Measurements from ENCODE around the gene DNAJC1.
"Not testable (repeated sequence)": the region's sequence is repeated elsewhere in the genome, so short reads cannot be mapped to it uniquely, and the experiment has no call there.

DNAJC1 gene

DNA sequence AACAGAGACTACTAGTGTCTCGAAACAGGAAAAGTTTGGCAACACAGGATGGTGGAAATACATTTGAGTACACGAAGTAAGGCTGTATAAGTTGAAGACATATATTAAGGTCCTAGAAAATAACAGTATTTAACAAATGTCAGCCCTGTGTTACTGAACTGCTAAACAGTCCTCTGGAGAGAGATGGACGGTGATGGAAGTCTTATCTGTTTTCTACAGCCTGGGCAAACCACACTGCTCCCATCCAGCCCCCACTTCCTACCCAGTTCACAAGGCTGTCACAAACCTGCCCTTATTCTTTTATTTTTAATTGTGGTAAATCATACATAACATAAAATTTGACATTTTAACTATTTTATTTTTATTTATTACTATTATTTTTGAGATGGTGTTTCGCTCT is 179.1 kb downstream of the DNAJC1 start:
- no peak for DNase-seq

DNA sequence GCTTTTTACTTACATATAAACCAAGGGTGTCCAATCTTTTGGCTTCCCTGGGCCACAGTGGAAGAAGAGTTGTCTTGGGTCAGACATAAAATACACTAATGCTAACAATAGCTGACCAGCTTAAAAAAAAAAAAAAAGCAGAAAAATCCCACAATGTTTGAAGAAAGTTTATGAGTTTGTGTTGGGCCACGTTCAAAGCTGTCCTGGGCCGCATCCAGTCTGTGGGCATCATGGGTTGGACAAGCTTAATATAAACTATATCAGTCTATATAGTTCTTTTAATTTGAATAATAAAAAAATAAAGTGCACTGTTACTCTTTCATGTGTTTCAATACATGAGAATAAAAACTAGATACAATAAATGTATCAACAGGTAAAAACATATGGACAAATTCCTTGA is 179.9 kb downstream of the DNAJC1 start:
- DNase-seq = no peak

DNA sequence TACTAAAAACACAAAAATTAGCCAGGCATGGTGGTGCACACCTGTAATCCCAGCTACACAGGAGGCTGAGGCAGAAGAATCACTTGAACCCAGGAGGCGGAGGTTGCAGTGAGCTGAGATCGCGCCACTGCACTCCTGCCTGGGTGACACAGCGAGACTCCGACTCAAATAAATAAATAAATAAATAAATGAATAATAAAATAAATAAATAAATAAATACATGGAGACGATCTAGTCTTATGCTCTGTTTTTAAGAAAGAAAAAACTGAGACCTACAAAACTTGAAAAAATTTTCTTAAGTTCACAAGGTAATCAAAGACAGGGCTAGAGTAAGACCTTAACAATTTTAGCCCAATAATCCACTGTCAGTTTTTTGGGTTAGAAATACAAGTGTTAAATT is 181.3 kb downstream of the DNAJC1 start:
- not testable (repeated sequence) for DNase-seq

DNA sequence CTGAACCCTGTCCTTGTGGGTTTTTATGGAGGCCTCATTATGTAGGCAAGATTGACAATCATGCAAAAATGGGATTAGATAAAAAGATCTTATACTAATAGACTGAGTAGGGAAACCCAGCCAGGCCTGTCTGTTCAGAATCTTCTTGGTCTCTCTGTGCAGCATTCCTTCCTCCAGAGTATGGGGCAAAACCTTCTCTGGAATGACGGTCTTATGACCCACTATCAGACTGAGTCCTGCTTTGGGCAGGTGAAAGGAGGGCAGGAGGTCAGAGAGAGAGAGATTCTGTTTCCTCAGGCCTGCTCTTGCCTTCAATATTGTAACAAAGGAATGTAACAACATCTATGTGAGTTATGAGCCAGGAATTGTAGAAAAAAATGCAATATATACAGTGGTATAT is 182.6 kb downstream of the DNAJC1 start:
- DNase-seq = no peak

DNA sequence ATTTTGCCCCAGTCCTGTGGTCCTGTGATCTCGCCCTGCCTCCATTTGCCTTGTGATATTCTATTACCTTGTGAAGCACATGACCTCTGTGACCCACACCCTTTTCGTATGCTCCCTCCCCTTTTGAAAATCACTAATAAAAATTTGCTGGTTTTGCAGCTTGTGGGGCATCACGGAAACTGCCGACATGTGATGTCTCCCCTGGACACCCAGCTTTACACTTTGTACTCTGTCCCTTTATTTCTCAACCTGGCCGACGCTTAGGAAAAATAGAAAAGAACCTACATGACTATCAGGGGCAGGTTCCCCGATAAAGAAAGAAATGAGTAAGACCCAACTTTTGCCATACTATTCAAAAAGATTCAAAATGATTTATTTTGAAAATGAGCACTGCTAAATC is 185.1 kb downstream of the DNAJC1 start:
- DNase-seq = not testable (repeated sequence)

DNA sequence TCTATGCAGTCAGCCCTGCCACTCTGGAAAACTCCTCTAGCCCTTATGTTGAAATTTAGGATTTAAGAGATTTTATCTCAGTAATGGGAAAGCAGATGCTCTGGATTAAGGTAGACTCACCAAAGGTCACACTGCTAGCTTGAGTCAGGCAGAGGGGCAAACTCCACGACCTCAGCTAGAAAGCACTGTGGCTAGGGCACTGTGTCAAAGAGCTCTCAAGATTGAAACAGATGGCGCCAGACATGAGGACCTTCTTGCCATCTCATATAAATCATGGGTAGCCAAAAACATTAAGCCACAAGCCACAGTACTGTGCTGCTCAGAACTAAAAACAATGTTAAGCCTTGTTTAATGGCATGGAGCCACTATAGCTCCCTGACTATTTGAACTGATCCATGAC is 188.7 kb downstream of the DNAJC1 start:
- no peak for DNase-seq

DNA sequence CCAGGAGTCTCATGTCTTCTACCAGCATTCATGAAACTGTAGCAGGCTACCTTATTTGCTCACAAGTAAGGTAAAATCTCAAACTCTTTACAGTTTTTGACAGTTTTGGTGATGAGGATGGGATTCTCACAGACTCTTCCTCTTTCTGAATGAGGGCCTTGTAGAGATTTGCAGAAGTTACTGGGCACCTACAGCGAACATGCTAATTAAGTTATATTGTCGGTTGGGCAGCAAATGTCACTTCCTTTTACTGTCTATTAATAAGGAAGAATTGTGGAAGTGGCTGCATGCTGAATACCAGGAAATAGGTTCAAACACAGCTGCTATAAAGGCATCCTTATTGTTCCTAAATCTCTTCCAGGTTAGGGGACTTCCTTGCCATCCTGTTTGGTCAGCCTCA is 189.6 kb downstream of the DNAJC1 start:
- DNase-seq = no peak

DNA sequence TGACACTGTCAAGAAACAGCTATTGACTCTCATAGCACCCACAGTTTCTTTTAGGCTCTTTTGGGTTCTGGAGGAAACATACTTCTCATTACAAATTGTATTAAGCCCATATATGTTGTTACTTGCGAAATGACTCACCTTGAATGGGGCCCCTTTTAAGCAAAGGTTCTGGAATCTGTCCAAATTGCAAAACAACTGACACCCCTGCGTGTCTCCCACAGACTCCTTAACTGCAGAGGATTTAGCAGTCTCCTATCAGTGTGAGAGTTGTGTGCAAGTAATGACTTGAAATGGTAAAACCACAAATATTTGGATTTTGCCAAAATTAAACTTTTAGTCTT is 192.3 kb downstream of the DNAJC1 start:
- no peak for DNase-seq

DNA sequence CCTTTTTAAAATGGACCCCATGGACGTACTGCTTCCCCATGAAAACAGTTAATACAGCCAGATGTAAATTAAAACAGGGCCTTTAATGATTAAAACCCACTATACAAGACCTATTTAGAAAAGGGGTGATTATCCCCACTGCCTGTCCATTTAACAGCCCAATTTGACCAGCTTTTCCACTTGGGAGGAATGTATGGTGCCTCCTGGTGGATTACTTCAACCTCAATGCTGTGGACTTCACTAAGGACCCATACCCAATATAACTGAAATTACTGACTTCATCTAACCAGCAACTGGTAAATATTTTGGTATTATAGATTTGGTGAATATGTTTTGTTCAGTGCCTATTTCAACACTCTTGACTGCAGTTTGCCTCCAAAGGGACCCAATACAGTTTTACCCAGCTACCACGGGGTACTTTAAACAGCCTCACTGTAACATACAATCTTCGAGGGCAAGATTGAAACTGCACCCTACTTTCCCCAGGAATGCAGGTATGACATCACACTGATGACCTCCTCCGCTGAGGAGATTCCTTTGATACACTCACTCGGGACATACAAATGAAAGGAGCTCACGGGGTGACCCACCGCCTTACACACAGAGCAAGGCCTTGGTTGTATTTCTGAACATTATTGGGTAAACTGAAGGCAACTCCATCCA is 192.8 kb downstream of the DNAJC1 start:
- no peak for DNase-seq

DNA sequence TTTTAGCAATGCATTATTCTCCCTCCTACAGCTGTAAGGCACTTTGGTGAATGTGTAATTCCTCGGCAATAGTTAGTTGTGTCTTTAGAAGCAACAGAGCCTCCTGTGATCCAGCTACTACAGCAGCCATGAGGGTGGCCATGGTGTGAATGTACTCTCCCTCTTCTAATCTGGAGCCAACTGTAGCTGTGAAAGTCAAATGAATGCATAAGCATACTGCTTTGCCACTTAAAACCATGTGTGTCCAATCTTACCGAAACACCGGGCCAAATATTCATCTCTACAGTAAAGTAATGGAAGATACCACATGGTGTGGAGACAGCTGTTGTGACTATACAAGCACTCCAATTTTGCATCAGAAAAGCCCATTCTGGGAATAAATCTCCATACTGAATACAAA is 195.0 kb downstream of the DNAJC1 start:
- no peak for DNase-seq

DNA sequence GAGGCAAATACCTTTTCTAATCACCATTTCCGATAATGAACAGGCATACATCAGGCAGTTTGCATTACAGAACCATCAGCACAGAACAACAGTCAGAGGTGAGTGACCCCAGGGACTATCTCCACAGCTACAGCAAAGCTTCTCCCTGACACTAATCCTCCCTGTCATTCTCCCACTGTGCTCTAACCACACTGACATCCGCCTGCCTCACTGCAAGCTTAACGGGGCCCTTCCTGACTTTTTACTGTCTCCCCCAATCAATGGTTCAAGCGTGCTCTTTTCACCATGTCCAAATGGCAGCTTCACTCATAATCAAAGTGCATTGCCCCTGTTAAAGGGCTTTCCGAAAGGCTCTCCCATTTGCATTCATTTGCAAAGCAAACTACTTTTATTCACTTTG is 196.3 kb downstream of the DNAJC1 start:
- no peak for DNase-seq

DNA sequence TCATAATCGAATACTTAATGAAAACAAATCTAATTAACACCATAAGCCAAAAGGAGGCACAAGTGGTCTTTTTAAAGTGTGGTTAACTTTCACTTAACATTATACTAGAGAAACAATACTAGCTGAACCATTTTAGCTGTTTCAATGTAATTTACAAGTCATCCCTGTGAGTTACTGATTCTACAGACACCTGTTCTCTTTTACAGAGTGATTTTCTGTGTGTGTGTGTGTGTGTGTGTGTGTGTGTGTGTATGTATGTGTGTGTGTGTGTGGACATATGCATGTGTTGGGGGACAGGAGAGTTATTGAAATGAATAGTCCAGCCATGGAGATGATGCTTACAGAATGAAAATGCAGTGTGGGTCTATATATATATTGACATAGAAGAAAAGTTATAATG is 200.2 kb downstream of the DNAJC1 start:
- DNase-seq = no peak

DNA sequence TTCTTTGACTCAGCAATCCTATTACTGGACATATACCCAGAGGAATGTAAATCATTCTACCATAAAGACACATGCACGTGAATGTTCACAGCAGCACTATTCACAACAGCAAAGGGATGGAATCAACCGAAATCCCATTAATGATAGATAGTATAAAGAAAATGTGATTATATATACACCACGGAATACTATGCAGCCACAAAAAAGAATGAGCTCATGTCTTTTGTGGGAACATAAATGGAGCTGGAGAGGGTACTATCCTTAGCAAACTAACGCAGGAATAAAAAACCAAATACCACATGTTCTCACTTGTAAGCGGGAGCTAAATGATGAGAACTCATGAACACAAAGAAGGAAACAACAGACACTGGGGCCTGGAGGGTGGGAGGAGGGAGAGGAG is 201.9 kb downstream of the DNAJC1 start:
- DNase-seq = no peak

DNA sequence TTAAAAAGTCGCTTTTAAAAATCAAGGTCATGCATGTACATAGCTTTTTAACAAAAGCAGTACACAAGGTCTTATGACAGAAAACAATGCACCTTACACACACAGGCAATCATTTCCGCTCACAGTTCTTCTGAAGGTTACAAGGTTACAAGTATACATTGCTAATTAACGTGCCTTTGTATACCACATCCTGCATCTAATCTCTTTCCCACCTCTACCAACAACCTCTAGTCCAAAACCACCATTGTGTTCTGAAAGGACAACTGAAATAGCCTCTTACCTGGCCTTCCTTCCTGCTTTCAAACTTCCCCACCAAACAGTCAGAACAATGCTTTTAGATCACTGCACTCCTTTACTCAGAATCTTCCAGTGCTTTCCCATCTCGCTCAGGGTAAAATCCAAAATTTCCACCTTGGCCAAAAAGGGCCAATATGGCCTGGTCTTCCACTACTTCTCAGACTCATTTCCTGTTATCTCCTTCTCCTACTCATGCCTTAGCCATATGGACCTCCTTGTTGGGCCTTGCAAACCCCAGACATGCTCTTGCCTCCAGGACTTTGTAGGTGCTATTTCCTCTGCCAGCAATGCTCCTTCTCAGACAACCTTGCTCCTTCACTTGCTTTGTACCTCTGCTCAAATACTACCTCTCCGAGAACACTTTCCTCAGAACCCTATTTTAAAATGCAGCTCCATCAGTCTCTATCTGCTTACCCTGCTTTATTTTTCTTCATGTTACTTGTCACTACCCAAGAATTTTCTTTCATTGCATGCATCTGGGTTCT is 205.4 kb downstream of the DNAJC1 start:
- DNase-seq = no peak

DNA sequence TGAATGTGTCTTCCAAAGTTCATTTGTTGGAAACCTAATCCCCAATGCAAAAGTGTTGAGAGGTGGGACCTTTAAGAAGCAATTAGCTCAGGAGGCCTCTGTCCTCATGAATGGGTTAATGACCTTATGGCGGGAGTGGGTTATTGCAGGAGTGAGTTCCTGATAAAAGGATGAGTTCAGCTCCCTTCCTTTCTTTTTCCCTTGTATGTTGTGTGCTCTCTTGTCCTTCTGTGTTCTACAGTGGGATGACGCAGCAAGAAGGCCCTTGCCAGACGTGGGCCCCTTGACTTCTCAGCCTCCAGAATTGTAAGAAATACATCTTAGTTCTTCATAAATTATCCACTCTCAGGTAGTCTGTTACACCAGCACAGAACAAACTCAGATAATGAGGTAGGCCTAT is 206.0 kb downstream of the DNAJC1 start:
- no peak for DNase-seq

DNA sequence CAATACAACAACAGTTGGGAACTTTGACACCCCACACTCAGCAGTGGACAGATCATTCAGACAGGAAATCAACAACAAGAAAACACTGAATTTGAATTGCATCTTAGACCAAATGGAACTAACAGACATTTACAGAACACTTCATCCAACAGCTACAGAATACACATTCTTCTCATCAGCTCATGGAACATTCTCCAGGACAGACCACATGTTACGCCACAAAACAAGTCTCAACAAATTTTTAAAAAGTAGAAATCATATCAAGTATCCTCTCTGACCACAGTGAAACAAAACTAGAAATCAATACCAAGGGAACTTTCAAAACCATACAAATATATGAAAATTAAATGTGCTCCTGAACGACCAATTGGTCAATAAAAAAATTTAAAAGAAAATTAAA is 212.3 kb downstream of the DNAJC1 start:
- DNase-seq = no peak

DNA sequence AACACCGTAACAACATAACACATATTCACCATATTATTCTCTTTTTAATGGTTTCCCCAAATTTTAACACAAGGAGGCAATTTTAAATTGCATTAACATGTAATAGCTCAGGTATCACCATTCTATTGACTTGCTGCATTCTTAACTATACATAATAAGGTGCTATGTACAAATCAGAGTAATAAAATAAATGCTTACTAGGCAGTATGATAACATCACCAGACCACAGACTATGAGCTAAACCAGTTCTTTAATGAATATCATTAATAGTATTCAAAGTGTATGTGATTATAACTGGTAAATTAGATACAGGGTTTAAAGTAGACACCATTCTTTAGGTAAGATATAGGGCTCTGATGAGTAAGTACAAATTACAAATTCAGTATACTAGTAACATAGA is 226.6 kb downstream of the DNAJC1 start:
- no peak for DNase-seq

DNA sequence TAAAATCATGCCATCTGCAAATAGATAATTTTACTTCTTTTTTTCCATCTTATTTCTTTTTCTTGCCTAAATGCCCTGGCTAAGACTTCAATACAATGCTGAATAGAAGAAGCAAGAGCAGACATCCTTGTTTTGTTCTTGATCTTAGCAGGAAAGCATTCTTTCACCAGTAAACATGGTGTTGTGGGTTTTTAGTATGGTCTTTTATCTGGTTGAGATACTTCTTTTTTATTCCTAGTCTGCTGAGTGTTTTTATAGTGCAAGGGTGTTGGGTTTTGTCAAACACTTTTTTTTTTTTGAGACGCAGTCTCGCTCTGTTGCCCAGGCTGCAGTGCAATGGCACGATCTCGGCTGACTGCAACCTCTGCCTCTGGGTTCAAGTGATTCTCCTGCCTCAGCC is 232.3 kb downstream of the DNAJC1 start:
- DNase-seq = no peak

DNA sequence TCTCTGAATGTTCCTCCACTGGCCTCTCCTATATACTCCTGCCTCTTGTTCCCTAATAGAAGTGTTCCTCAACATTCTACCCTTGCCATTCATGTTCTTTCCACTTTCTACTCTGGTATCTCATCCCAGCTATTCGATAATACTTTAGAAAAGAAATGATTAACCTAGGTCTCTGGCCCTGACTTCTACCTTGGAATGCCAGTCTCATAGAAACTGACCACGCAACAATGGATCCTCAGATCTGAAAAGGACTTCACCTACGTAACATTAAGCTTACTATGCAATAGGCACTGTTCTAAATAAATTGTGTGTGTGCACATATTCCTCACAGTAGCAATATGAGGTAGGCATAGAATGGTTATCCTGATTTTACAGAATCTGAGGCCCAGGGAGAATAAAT is 234.5 kb downstream of the DNAJC1 start:
- DNase-seq = no peak

DNA sequence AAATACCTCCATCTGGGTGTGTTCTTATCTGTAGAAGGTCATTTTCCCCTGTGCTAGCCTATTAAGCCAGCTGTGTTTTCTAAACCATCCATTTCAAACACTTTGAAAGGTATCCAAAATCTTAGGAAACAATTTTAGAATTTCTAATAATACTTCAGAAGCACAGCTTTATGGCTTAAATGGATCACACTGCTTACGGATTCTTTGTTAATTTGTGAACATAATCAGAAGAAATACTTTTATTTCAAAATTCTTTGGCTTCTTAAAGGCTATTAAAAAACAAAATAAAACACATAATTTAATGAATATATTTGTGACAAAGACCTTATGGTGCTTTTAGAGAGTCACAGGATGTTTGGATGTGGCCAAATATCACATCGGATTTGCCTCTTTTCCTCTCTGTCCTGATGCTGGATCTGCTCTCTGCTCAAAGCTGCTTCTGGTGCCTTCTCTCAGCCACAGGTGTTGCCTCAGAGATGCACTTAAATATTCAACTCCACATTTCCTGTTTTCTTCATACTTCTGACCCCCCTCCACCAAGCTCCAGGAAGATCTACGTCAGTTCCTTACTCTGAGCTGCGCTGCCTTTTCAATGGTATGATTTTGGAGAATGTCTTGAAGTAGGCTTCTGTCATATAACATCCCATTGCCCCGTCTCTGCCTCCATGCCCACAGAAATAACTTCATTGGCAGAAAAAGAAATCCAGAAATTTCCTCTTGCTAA is 238.9 kb downstream of the DNAJC1 start:
- DNase-seq = no peak

DNA sequence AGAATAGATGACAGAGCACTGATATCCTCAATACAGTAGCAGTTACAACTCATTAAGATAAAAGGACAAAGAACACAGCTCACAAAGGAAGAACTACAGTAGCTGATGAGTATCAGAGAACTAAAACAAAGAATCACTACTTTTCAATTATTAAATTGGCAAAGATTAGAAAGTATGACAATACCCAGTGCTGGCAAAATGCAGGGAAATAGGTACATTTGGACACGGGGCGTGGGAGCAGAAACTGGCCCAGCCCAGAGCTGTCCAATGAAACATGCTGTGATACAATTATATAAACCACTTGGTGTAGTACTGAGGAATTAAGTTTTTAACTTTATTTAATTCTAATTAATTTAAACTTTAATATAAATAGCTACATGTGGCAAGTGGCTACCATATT is 243.2 kb downstream of the DNAJC1 start:
- DNase-seq = no peak

DNA sequence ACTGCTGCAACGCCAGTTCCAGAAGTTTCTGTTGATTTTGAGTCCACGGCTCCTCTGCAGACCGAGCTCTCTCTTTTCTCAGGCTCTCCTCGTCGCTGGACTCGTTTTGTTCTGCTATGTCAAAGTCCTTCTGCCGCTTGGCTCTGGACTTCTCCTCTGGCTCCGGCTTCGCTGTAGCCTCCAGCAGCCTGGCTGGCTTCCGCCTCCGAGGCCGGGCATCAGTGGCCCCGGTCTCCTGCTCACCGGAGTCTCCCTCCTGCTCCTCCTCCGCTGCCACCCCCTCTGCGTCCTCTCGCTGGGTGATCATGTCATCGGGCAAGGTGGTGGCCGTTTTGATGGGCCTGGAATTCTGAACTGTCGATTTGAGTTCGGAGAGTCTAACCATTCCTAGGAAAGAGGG is 244.3 kb downstream of the DNAJC1 start:
- no peak for DNase-seq

DNA sequence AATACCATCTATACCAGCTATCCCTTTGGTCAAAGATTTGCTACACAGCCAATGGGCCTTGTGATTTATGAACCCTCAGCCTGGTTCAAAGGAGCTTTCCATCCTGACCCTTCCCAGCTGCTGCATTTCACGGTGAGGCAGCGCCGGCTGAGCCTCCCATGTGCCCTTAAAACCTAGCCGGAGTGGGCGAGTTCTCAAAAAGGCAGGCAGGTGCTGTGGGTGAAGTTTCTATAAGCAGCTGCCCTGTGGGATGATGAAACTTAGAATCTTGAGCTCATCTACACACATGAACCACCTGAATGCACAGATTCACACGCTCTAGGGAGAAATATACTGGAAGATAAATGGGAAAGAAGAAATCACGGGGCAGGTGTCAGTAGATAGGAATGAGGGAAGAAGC is 244.8 kb downstream of the DNAJC1 start:
- no peak for DNase-seq

DNA sequence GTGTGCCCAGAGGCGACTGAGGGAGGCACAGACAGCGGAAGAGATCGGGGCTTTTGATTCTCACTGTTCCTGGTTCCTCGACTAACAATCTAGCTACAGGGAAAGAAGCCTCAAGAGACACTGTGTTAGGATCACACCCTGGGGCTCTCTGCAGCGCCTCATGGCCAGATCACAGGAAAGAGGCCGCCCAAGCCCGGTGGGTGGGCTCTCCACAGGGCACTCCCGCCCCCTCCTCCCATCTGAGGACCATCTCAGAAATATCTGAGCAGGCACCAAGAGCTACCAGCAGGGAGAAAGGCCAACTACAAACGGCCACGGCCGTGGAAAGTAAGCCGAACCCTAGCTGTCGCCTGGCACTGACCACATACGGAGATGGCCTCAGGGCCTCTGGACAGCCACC is 245.3 kb downstream of the DNAJC1 start:
- DNase-seq = no peak
